Mesodermal cell (in vitro differentiated cells): ENCODE results near the gene ZNF618.
"Not testable (repeated sequence)": the region's sequence is repeated elsewhere in the genome, so short reads cannot be mapped to it uniquely, and the experiment has no call there.

Experiments used
- H3K27ac ChIP-seq: 2 replicates; pipeline ENCODE4 v1.7.0; 2013; ENCODE audit warnings: mild to moderate bottlenecking, low read depth, low read length, moderate library complexity; ENCODE audit not compliant: severe bottlenecking
- H3K36me3 ChIP-seq: 2 replicates; pipeline ENCODE4 v1.7.1; 2013; ENCODE audit warnings: mild to moderate bottlenecking, low read length, moderate library complexity; ENCODE audit not compliant: control insufficient read depth, insufficient read depth
- H3K4me1 ChIP-seq: one replicate; pipeline ENCODE4 v1.7.1; 2013; ENCODE audit warnings: mild to moderate bottlenecking, low read length; ENCODE audit not compliant: insufficient read depth, control insufficient read depth, poor library complexity, severe bottlenecking
- H3K4me3 ChIP-seq: 2 replicates; pipeline ENCODE4 v1.7.0; 2013; ENCODE audit warnings: low read length, control low read depth, mild to moderate bottlenecking; ENCODE audit not compliant: insufficient read depth, poor library complexity, severe bottlenecking; ENCODE audit errors: extremely low read depth
- H3K9me3 ChIP-seq: 2 replicates; pipeline ENCODE4 v1.7.1; 2013; ENCODE audit warnings: mild to moderate bottlenecking, low read length, moderate library complexity; ENCODE audit not compliant: control insufficient read depth
- WGBS, 2 experiments: methylation state at CpG; one replicate each; pipeline ENCODE4 v1.1.5; 2013; ENCODE audit warnings: missing lambda C conversion rate in 2 of 2; ENCODE audit not compliant: insufficient coverage in 2 of 2; 5-methylcytosine and 5-hydroxymethylcytosine counted together

ZNF618 gene

GRCh38 chr9:114033397-114034103 lies 157.4 kb downstream of the ZNF618 start:
- peaks cover 78% of the 10 kb centered on the region for H3K36me3 ChIP-seq
- no peaks in the 10 kb centered on the region for H3K9me3 ChIP-seq
- no peaks in the 10 kb centered on the region for H3K4me1 ChIP-seq
- 78 to 80% methylated on average over 10 to 12 of the region's 12 CpGs for WGBS, 2 experiments
- no peak overlapping the region for H3K27ac ChIP-seq
- no peak overlapping the region for H3K4me3 ChIP-seq

GRCh38 chr9:114034196-114034595 lies 158.1 kb downstream of the ZNF618 start:
- Histone ChIP-seq H3K4me3 (no peak overlapping the region), H3K4me1 (no peaks in the 10 kb centered on the region), H3K36me3 (peaks cover 76% of the 10 kb centered on the region), H3K9me3 (no peaks in the 10 kb centered on the region), H3K27ac (no peak overlapping the region)
- WGBS, 2 experiments, result 95 to 97% methylated on average over 9 to 10 of the region's 10 CpGs

GRCh38 chr9:114034661-114035062 lies 158.6 kb downstream of the ZNF618 start:
- no peaks in the 10 kb centered on the region for H3K9me3 ChIP-seq
- no peak overlapping the region for H3K4me3 ChIP-seq
- H3K4me1 ChIP-seq, result no peaks in the 10 kb centered on the region
- peaks cover 76% of the 10 kb centered on the region for H3K36me3 ChIP-seq
- WGBS, 2 experiments, result 93 to 100% methylated on average over 4 of the region's 4 CpGs
- no peak overlapping the region for H3K27ac ChIP-seq

- Histone ChIP-seq H3K36me3 (peaks cover 74% of the 10 kb centered on the region), H3K4me1 (no peaks in the 10 kb centered on the region), H3K9me3 (no peaks in the 10 kb centered on the region), H3K4me3 (no peak overlapping the region), H3K27ac (no peak overlapping the region)
- WGBS, 2 experiments, result 93 to 96% methylated on average over 15 to 17 of the region's 17 CpGs
Observed at GRCh38 chr9:114035221-114035844, 159.2 kb downstream of the ZNF618 start.

GRCh38 chr9:114035845-114036801 lies 160.0 kb downstream of the ZNF618 start:
- Histone ChIP-seq H3K27ac (no peak overlapping the region), H3K36me3 (peaks cover 67% of the 10 kb centered on the region), H3K9me3 (no peaks in the 10 kb centered on the region), H3K4me3 (no peak overlapping the region), H3K4me1 (no peaks in the 10 kb centered on the region)
- WGBS, 2 experiments, result 98 to 99% methylated on average over 11 to 14 of the region's 18 CpGs

- Histone ChIP-seq H3K9me3 (no peaks in the 10 kb centered on the region), H3K4me3 (no peak overlapping the region), H3K27ac (no peak overlapping the region), H3K36me3 (peaks cover 57% of the 10 kb centered on the region), H3K4me1 (no peaks in the 10 kb centered on the region)
- 100% methylated on average over 1 to 2 of the region's 5 CpGs for WGBS, 2 experiments
Observed at GRCh38 chr9:114037249-114037648, 161.1 kb downstream of the ZNF618 start.

GRCh38 chr9:114037961-114038723 lies 162.0 kb downstream of the ZNF618 start:
- Histone ChIP-seq H3K27ac (no peak overlapping the region), H3K9me3 (no peaks in the 10 kb centered on the region), H3K4me1 (no peaks in the 10 kb centered on the region), H3K4me3 (no peak overlapping the region), H3K36me3 (peaks cover 58% of the 10 kb centered on the region)
- 68 to 71% methylated on average over 18 to 19 of the region's 19 CpGs for WGBS, 2 experiments

- Histone ChIP-seq H3K27ac (no peak overlapping the region), H3K9me3 (no peaks in the 10 kb centered on the region), H3K4me1 (no peaks in the 10 kb centered on the region), H3K36me3 (peaks cover 55% of the 10 kb centered on the region), H3K4me3 (no peak overlapping the region)
- WGBS, 2 experiments, result 93 to 96% methylated on average over 10 to 12 of the region's 13 CpGs
Observed at GRCh38 chr9:114038724-114039313, 162.7 kb downstream of the ZNF618 start.

GRCh38 chr9:114039484-114039883 lies 163.4 kb downstream of the ZNF618 start:
- WGBS, 2 experiments, result 93 to 100% methylated on average over 3 to 5 of the region's 5 CpGs
- no peak overlapping the region for H3K4me3 ChIP-seq
- no peaks in the 10 kb centered on the region for H3K9me3 ChIP-seq
- no peak overlapping the region for H3K27ac ChIP-seq
- H3K36me3 ChIP-seq, result peaks cover 50% of the 10 kb centered on the region
- H3K4me1 ChIP-seq, result no peaks in the 10 kb centered on the region

- H3K27ac ChIP-seq, H3K9me3 ChIP-seq, H3K4me3 ChIP-seq, H3K4me1 ChIP-seq: not testable (repeated sequence)
- H3K36me3 ChIP-seq, result peaks cover 38% of the 10 kb centered on the region
Observed at GRCh38 chr9:114043660-114044059, 167.6 kb downstream of the ZNF618 start.
